GM12801 (cell line): ENCODE results near the gene RBM25.

ENCODE experiments used
- TF ChIP-seq, protein P1 (sequence below): IDR thresholded peaks from one replicate; pipeline ENCODE4 v1.5.1; 2011; ENCODE audit warnings: control low read depth; ENCODE audit not compliant: insufficient read length; ENCODE audit errors: extremely low read depth

The RBM25 gene

DNA sequence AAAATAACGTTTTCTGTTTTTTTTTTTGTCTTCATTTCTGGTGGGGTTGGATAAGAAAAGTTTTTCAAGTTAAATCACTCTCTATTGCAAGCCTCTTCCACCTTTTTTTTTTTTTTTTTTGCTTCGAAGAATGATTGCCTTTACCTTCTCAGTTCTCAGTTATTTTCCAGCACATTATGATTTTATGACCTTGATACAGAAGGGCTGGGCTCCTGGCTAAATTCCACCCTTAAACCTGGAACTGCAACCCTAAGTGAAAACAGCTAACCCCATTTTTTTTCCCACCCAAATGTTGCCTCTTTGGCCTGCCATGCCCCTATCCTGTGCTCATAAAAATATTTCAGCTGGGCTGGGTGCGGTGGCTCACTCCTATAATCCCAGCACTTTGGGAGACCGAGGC lies 109.4 kb downstream of the RBM25 start:
- TF ChIP-seq, protein P1, sequence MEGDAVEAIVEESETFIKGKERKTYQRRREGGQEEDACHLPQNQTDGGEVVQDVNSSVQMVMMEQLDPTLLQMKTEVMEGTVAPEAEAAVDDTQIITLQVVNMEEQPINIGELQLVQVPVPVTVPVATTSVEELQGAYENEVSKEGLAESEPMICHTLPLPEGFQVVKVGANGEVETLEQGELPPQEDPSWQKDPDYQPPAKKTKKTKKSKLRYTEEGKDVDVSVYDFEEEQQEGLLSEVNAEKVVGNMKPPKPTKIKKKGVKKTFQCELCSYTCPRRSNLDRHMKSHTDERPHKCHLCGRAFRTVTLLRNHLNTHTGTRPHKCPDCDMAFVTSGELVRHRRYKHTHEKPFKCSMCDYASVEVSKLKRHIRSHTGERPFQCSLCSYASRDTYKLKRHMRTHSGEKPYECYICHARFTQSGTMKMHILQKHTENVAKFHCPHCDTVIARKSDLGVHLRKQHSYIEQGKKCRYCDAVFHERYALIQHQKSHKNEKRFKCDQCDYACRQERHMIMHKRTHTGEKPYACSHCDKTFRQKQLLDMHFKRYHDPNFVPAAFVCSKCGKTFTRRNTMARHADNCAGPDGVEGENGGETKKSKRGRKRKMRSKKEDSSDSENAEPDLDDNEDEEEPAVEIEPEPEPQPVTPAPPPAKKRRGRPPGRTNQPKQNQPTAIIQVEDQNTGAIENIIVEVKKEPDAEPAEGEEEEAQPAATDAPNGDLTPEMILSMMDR: no peak

DNA sequence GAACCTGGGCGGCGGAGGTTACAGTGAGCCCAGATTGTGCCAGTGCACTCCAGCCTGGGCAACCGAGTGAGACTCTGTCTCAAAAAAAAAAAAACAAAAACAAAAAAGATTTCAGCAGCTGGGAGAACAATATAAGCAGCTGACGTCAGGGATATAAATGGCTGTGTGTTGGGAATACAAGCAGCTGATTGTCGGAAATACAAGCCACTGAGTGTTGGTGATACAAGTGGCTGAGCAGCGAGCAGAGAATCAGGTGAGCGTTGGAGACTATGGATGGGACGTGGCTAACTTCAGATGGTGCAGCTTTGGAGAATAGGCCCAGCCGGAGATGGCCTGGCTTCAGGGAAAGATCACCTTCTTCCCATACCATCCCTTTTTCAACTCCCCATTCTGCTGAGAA lies 109.9 kb downstream of the RBM25 start:
- TF ChIP-seq, protein P1: no peak

DNA sequence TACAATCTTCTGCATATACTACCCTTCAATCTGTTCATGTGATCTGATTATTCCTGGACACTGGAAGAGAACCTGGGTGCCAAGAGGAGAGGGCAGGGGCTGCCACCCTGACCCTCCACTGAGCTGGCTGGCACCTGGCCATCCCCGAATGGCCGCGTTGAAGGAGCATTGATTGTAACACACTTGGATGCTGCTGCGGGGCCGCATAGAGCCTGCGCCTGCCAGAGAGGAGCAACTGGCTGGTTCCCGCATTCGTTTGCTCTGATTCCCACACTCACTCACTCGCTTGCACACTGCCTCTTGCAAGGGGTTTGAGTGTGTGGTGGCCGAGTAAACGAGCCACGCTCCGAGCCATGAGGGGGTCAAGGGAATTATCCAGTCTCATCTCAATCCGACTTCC lies 110.4 kb downstream of the RBM25 start:
- TF ChIP-seq, protein P1: no peak

DNA sequence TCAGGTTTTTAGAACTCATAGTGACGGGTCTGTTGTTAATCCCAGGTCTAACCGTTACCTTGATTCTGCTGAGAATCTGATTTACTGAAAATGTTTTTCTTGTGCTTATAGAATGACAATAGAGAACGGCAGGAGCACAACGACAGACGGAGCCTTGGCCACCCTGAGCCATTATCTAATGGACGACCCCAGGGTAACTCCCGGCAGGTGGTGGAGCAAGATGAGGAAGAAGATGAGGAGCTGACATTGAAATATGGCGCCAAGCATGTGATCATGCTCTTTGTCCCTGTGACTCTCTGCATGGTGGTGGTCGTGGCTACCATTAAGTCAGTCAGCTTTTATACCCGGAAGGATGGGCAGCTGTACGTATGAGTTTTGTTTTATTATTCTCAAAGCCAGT lies 112.4 kb downstream of the RBM25 start:
- TF ChIP-seq, protein P1: no peak

DNA sequence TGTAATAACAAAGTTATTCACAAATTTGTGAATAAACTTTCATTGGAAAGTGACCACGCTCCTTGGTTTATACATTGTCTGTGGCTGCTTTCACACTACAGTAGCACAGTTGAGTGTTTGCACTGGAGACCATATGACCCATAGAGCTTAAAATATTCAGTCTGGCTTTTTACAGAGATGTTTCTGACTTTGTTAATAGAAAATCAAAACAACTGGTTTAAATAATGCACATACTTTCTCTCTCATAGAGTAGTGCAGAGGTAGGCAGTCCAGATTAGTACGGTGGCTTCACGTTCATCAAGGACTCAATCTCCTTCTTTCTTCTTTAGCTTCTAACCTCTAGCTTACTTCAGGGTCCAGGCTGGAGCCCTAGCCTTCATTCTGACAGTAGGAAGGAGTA lies 114.2 kb downstream of the RBM25 start:
- TF ChIP-seq, protein P1: no peak

DNA sequence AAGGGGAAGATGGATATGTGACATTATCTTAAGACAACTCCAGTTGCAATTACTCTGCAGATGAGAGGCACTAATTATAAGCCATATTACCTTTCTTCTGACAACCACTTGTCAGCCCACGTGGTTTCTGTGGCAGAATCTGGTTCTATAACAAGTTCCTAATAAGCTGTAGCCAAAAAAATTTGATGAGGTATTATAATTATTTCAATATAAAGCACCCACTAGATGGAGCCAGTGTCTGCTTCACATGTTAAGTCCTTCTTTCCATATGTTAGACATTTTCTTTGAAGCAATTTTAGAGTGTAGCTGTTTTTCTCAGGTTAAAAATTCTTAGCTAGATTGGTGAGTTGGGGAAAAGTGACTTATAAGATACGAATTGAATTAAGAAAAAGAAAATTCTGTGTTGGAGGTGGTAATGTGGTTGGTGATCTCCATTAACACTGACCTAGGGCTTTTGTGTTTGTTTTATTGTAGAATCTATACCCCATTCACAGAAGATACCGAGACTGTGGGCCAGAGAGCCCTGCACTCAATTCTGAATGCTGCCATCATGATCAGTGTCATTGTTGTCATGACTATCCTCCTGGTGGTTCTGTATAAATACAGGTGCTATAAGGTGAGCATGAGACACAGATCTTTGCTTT lies 114.9 kb downstream of the RBM25 start:
- TF ChIP-seq, protein P1: no peak
